Tibial nerve (tissue), 4 donors: Measurements from ENCODE around the gene HIGD2B.
"Not testable (repeated sequence)": the region's sequence is repeated elsewhere in the genome, so short reads cannot be mapped to it uniquely, and the experiment has no call there.

ENCODE experiments used
- EP300 ChIP-seq, 2 donors: sonication (generic); formaldehyde crosslinking; IDR thresholded peaks; one replicate each; pipeline ENCODE4 v1.6.1; 2017; ENCODE audit warnings: antibody characterized with exemption in 2 of 2, mild to moderate bottlenecking in 1 of 2
- POLR2A ChIP-seq, 2 donors: fragments of 450-650 bp; IDR thresholded peaks; one replicate each; pipeline ENCODE4 v1.6.1; 2017; ENCODE audit warnings: antibody characterized with exemption in 2 of 2, mild to moderate bottlenecking in 2 of 2, moderate library complexity in 2 of 2
- TF ChIP-seq, protein P1 (sequence below), 5 experiments: fragments of 200-600 bp in 3 of 5; fragments of 450-650 bp in 2 of 5; sonication (generic) in 3 of 5; IDR thresholded peaks; one replicate each; pipeline ENCODE4 v1.5.1; 2016 to 2019; ENCODE audit warnings: antibody characterized with exemption in 5 of 5, mild to moderate bottlenecking in 3 of 5, moderate library complexity in 2 of 5

DNA sequence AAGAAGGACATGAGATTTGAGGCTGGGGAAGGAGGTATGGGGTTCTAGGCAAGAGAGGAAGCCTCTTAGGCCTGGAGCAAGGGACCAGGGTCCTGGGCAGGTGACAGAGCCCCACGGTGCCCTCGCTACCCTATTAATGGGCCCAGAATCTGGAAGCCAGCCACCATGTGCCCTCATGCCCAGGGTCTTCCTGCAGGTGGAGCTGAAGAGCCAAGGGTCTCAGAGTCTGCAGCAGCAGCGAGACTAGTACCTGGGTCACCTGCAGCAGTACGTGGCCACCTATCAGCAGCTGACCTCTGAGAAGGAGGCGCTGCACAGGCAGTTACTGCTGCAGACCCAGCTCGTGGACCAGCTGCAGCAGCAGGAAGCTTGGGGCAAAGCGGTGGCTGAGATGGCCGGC is 22.1 kb downstream of the HIGD2B start:
- TF ChIP-seq, protein P1, sequence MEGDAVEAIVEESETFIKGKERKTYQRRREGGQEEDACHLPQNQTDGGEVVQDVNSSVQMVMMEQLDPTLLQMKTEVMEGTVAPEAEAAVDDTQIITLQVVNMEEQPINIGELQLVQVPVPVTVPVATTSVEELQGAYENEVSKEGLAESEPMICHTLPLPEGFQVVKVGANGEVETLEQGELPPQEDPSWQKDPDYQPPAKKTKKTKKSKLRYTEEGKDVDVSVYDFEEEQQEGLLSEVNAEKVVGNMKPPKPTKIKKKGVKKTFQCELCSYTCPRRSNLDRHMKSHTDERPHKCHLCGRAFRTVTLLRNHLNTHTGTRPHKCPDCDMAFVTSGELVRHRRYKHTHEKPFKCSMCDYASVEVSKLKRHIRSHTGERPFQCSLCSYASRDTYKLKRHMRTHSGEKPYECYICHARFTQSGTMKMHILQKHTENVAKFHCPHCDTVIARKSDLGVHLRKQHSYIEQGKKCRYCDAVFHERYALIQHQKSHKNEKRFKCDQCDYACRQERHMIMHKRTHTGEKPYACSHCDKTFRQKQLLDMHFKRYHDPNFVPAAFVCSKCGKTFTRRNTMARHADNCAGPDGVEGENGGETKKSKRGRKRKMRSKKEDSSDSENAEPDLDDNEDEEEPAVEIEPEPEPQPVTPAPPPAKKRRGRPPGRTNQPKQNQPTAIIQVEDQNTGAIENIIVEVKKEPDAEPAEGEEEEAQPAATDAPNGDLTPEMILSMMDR (IDR thresholded peaks at IDR 0.05): not testable (repeated sequence)
- not testable (repeated sequence) for TF ChIP-seq EP300, POLR2A (IDR thresholded peaks at IDR 0.05)
